ENCODE measurements around the gene JAK1. TPM values are rescaled to one million over a fixed set of nuclear protein-coding genes. Genes with fewer than 3 reads are reported as not detected.
A peak's percentile ranks its signal among the peaks of the same experiment; 100 is the strongest.

JAK1 gene
- total and polyA plus RNA-seq, 11 donors, result 20.5 to 189 (median 94.8) TPM

GRCh38 chr1:64976361-64976760 lies 10.0 kb upstream of the JAK1 start:
- intact Hi-C loops (cut with DNase I), result no loop called here
- peaks cover 0 to 9% (median 0%) of the 10 kb centered on the region in 12 donors for H3K4me1 ChIP-seq
- H3K36me3 ChIP-seq, result peaks cover 0 to 35% (median 4%) of the 10 kb centered on the region in 9 donors
- no peak overlapping the region for H3K27ac ChIP-seq
- ATAC-seq (peak; percentile 63 to 94 (median 88)), DNase-seq (peak in 1 of 5 donors; percentile 48)
- TF ChIP-seq CTCF (IDR thresholded peaks at IDR 0.05) (no peak), POLR2A (IDR thresholded peaks at IDR 0.05) (no peak)
- no peak overlapping the region for H3K4me3 ChIP-seq
- no peaks in the 10 kb centered on the region for H3K27me3 ChIP-seq
- 65 to 83% (median 73%) methylated on average over 3 of the region's 3 CpGs for WGBS, 4 donors
- H3K9me3 ChIP-seq, result peaks cover 0 to 3% (median 0%) of the 10 kb centered on the region in 12 donors

DNA sequence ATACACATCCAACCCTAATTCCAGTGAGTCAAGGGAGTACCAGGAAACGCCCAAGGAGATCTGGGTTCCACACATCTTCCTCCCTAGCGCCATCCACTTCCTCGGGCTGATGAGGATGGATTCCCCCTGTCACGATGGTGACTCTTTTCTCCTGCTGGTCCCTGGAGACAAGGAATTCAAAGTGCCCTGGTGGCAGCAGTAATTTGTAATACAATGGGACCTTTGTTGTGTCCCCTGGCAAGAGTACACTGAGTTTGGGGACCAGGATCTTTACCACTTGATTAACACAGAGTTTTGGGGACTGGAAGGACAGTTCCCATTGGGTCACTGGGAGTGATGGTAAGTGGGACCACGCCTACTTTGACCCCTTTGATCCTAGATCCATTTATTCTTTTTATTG lies 9.4 kb upstream of the JAK1 start:
- H3K9me3 ChIP-seq, result peaks cover 0 to under 1% (median 0%) of the 10 kb centered on the region in 12 donors
- no peak overlapping the region for H3K27ac ChIP-seq
- H3K4me3 ChIP-seq, result no peak overlapping the region
- peaks cover 0 to 9% (median 0%) of the 10 kb centered on the region in 12 donors for H3K4me1 ChIP-seq
- peaks cover 0 to 35% (median 4%) of the 10 kb centered on the region in 9 donors for H3K36me3 ChIP-seq
- no peaks in the 10 kb centered on the region for H3K27me3 ChIP-seq
- no peak for DNase-seq
- WGBS, 4 donors, result 82 to 86% (median 85%) methylated on average over 5 of the region's 5 CpGs
- peak in 1 of 4 donors; percentile 11 for ATAC-seq
- TF ChIP-seq POLR2A (IDR thresholded peaks at IDR 0.05), result no peak
- intact Hi-C loops (cut with DNase I), result no loop called here

DNA sequence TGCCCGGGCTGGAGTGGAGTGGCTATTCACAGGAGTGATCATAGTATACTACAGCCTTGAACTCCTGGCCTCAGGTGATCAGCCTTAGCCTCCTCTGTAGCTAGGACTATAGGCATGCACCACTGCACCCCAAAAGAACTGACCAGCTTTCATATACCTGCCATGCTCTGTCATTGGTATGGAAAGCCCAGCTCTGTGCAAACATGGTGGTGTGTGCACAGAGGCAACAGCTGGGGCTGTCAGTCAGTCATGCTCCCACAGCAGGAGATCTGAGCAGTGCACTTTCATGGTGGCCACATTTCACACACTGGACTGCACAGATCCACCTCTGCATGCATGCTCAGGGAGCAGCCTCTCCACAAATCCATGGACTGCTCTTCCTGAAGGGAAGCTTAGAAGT lies 8.8 kb upstream of the JAK1 start:
- H3K36me3 ChIP-seq, result peaks cover 0 to 32% (median 4%) of the 10 kb centered on the region in 9 donors
- intact Hi-C loops (cut with DNase I), result no loop called here
- H3K9me3 ChIP-seq, result no peaks in the 10 kb centered on the region
- H3K27me3 ChIP-seq, result no peaks in the 10 kb centered on the region
- DNase-seq (no peak), ATAC-seq (no peak)
- WGBS, 4 donors, result 49 to 100% (median 77%) methylated on average over 1 of the region's 1 CpG
- no peak overlapping the region for H3K4me3 ChIP-seq
- TF ChIP-seq POLR2A (IDR thresholded peaks at IDR 0.05) (no peak), CTCF (IDR thresholded peaks at IDR 0.05) (no peak)
- H3K27ac ChIP-seq, result no peak overlapping the region
- H3K4me1 ChIP-seq, result peaks cover 0 to 9% (median 0%) of the 10 kb centered on the region in 12 donors

DNA sequence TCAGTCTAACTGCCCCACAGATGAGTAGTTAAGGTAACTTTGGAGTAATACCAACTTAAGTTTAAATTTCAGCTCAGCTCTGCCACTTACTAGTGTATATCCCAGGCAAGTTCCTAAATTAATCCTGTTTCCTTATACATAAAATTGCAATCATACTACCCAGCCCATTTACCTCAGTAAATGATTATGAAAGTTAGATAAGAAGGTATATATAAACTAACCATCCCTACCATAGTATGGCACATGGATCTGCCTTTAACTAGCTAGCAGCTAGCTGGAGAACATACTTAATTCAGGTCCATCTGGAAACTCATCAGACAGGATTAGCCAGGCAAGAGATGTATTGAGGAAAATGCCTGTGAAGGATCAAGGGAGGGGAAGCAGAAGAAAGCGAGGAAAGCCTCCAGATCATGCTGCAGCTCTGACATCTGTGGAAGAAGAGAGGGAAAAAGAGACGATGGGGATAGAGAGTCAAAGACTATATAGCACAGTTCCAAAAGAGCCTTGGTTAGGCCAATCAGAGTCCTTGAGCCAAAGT lies 8.0 kb upstream of the JAK1 start:
- ATAC-seq (no peak), DNase-seq (no peak)
- no peak overlapping the region for H3K4me3 ChIP-seq
- H3K9me3 ChIP-seq, result no peaks in the 10 kb centered on the region
- no peaks in the 10 kb centered on the region for H3K27me3 ChIP-seq
- 77 to 84% (median 80%) methylated on average over 2 of the region's 2 CpGs for WGBS, 4 donors
- TF ChIP-seq CTCF (IDR thresholded peaks at IDR 0.05) (no peak), POLR2A (IDR thresholded peaks at IDR 0.05) (no peak)
- peaks cover 0 to 25% (median 4%) of the 10 kb centered on the region in 9 donors for H3K36me3 ChIP-seq
- intact Hi-C loops (cut with DNase I), result no loop called here
- no peak overlapping the region for H3K27ac ChIP-seq
- H3K4me1 ChIP-seq, result peaks cover 0 to 9% (median 0%) of the 10 kb centered on the region in 12 donors
